GM18502 (cell line): ENCODE results near the gene KRT79.

Experiments used
- ATAC-seq: cut with Tn5 transposase; IDR thresholded peaks from one replicate; pipeline ENCODE4 v1.9.1; 2021; ENCODE audit warnings: mild to moderate bottlenecking; ENCODE audit not compliant: unreplicated experiment, poor library complexity

Gene KRT79

GRCh38 chr12:52794479-52795331 lies 39.4 kb downstream of the KRT79 start:
- no peak for ATAC-seq

- no peak for ATAC-seq
These were observed 41.7 kb downstream of the KRT79 start for GRCh38 chr12:52792185-52793029.

- no peak for ATAC-seq
These were observed 42.6 kb downstream of the KRT79 start for GRCh38 chr12:52791271-52792184.

- no peak for ATAC-seq
These were observed 43.5 kb downstream of the KRT79 start for GRCh38 chr12:52790427-52791270.

GRCh38 chr12:52789637-52790426 lies 44.3 kb downstream of the KRT79 start:
- ATAC-seq, result no peak

- ATAC-seq, result no peak
These were observed 45.1 kb downstream of the KRT79 start for GRCh38 chr12:52788876-52789636.

GRCh38 chr12:52788192-52788875 lies 45.8 kb downstream of the KRT79 start:
- no peak for ATAC-seq

GRCh38 chr12:52787324-52788191 lies 46.6 kb downstream of the KRT79 start:
- ATAC-seq, result no peak

- ATAC-seq, result no peak
These were observed 49.2 kb downstream of the KRT79 start for GRCh38 chr12:52784909-52785308.

- no peak for ATAC-seq
These were observed 50.4 kb downstream of the KRT79 start for GRCh38 chr12:52783563-52784316.

GRCh38 chr12:52782502-52782901 lies 51.6 kb downstream of the KRT79 start:
- no peak for ATAC-seq

- ATAC-seq, result no peak
These were observed 52.6 kb downstream of the KRT79 start for GRCh38 chr12:52781399-52782082.

GRCh38 chr12:52779914-52780313 lies 54.2 kb downstream of the KRT79 start:
- ATAC-seq, result no peak

GRCh38 chr12:52778833-52779232 lies 55.3 kb downstream of the KRT79 start:
- ATAC-seq, result no peak

GRCh38 chr12:52777566-52777965 lies 56.5 kb downstream of the KRT79 start:
- ATAC-seq, result no peak
